Cardiac muscle cell (in vitro differentiated cells and primary cell): ENCODE results near the gene RBM20. TPM values are rescaled to one million over a fixed set of nuclear protein-coding genes. Genes with fewer than 3 reads are reported as not detected.
A peak's percentile ranks its signal among the peaks of the same experiment; 100 is the strongest.

Experiments
- DNase-seq, 2 donors: peaks; one replicate each; pipeline versions ENCODE4 v3.0.0 to v3.0.0-alpha.2; 2010 to 2017; ENCODE audit warnings: low read depth in 1 of 2, low spot score in 1 of 2
- H3K27ac ChIP-seq: fragments of 200-600 bp; sonication (generic); 2 replicates; pipeline ENCODE4 v1.5.1; 2016
- H3K27me3 ChIP-seq: fragments of 200-600 bp; sonication (generic); 2 replicates; pipeline ENCODE4 v1.6.0; 2016; ENCODE audit warnings: control low read depth
- H3K36me3 ChIP-seq: fragments of 200-600 bp; sonication (generic); 2 replicates; pipeline ENCODE4 v1.5.1; 2016; ENCODE audit warnings: control low read depth
- H3K4me1 ChIP-seq: fragments of 200-600 bp; sonication (generic); 2 replicates; pipeline ENCODE4 v1.8.1; 2017; ENCODE audit warnings: low read depth, mild to moderate bottlenecking, mixed run types
- H3K4me3 ChIP-seq: fragments of 200-600 bp; sonication (generic); 2 replicates; pipeline ENCODE4 v1.5.1; 2016; ENCODE audit warnings: mild to moderate bottlenecking
- H3K9me3 ChIP-seq: fragments of 200-600 bp; sonication (generic); 2 replicates; pipeline ENCODE4 v1.5.1; 2017; ENCODE audit warnings: low read depth, mild to moderate bottlenecking, control low read depth
- CTCF ChIP-seq: IDR thresholded peaks from 2 replicates; pipeline ENCODE4 v1.5.1; 2012; ENCODE audit warnings: low read depth, mild to moderate bottlenecking, low read length
- polyA plus RNA-seq: library from polyadenylated mRNA; unstranded; fragments of >200 nt; fragmentation: Nextera tagmentation; extraction: Ambion mirVana; gene quantifications from 2 replicates; pipeline ENCODE4 v1.2.1, GENCODE V29; 2016
- total RNA-seq: library from RNA; depleted of rRNA; stranded (reverse); fragments of >200 nt; gene quantifications from 2 replicates; pipeline ENCODE4 v1.2.3, GENCODE V29; 2016

RBM20 gene
- total and polyA plus RNA-seq, 2 experiments from 2014 or later = 19.2 to 28.5 TPM

DNA sequence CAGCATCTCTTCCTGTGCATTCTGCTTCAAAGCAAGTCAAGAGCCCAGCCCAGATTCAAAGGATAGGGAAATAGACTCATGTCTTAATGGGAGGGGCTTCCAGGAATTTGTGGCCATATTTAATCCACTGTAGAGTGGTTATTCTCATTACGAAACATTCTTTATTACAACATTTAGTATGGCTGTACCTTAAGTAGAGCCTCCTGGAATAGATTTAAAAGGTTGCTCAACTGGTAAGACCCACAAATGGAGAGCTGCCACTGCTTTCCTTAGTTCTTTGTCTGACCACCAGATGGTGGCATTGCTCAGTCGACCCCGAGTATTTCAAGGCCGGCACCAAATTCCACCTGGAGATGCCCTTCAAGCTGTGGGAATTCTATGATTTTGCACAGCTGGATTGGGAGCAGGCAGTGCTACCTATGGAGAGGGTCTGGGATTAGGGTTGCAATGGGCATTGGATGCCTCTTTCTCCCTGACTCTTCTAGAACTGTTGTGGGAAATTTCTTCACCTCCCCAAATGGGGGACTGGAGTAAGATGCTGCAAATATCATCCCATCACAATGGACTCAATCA is 102.2 kb downstream of the RBM20 start:
- no peaks in the 10 kb centered on the region for H3K27me3 ChIP-seq
- H3K36me3 ChIP-seq = no peaks in the 10 kb centered on the region
- no peak overlapping the region for H3K4me3 ChIP-seq
- peak; percentile 74 for TF ChIP-seq CTCF
- peak overlapping the region; percentile 39 for H3K27ac ChIP-seq
- H3K9me3 ChIP-seq = no peaks in the 10 kb centered on the region
- DNase-seq = peak; percentile 81 to 85
- H3K4me1 ChIP-seq = peaks cover 4% of the 10 kb centered on the region

DNA sequence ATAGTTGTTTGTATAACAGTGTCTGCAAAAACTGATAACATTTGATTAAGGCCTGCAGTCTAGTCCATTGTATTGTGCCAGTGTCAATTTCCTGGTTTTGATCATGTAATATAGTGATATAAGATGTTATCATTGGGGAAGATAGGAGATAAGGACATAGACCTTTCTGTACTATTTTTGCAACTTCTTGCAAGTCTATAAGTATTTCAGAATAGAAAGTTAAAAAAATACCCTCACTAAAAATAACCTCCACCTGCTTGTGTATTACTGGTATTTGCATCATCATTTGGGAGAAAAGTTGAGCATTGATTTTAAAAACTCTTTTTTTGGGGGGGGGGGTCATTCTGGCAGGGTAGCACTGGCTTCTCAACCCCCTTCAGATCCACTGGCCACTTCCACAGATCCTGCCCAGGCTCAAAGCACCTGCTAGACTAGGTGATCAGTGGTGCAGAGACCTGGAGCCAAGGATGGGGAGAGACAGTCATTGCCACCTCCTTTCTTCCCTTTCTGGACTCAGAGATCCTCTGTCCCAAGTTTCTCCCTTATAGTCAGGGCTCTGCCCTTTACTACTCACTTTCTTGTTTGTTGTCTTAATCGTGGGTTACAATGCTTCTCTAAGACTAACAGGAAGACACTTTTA is 103.0 kb downstream of the RBM20 start:
- H3K36me3 ChIP-seq = no peaks in the 10 kb centered on the region
- H3K27ac ChIP-seq = no peak overlapping the region
- H3K27me3 ChIP-seq = no peaks in the 10 kb centered on the region
- no peak for DNase-seq
- H3K4me3 ChIP-seq = no peak overlapping the region
- H3K9me3 ChIP-seq = no peaks in the 10 kb centered on the region
- no peak for TF ChIP-seq CTCF
- H3K4me1 ChIP-seq = peaks cover 4% of the 10 kb centered on the region

GRCh38 chr10:110747609-110748464 is 103.7 kb downstream of the RBM20 start:
- H3K27ac ChIP-seq = no peak overlapping the region
- TF ChIP-seq CTCF = no peak
- H3K27me3 ChIP-seq = no peaks in the 10 kb centered on the region
- H3K4me1 ChIP-seq = peaks cover 4% of the 10 kb centered on the region
- H3K4me3 ChIP-seq = no peak overlapping the region
- peak in 1 of 2 donors; percentile 54 for DNase-seq
- H3K9me3 ChIP-seq = no peaks in the 10 kb centered on the region
- no peaks in the 10 kb centered on the region for H3K36me3 ChIP-seq

- Histone ChIP-seq H3K4me3 (no peak overlapping the region), H3K27ac (no peak overlapping the region), H3K27me3 (no peaks in the 10 kb centered on the region), H3K36me3 (no peaks in the 10 kb centered on the region), H3K9me3 (no peaks in the 10 kb centered on the region), H3K4me1 (peaks cover 4% of the 10 kb centered on the region)
- no peak for TF ChIP-seq CTCF
- no peak for DNase-seq
Measured at GRCh38 chr10:110748970-110749369, 104.8 kb downstream of the RBM20 start.

DNA sequence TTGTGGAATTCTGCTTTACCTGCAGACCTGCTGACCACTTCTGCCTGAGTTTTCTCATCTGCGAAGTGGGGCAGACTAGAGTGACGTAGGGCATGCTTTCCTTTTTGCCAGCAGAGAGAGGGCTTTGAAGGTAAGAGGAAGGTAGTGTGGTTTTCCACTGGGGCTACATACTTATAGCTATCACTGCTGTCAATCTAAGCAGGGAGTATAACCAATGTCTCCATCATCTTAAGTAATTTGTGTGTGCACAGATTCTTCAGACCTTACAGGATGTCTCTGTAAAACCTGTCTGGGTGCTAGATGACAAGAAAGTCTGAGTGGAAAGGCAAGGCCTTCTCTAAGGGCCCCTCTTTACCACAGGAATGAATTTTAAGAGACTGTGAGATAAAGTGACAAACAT is 106.8 kb downstream of the RBM20 start:
- no peaks in the 10 kb centered on the region for H3K36me3 ChIP-seq
- no peaks in the 10 kb centered on the region for H3K4me1 ChIP-seq
- no peaks in the 10 kb centered on the region for H3K27me3 ChIP-seq
- no peak for DNase-seq
- H3K27ac ChIP-seq = no peak overlapping the region
- H3K9me3 ChIP-seq = no peaks in the 10 kb centered on the region
- no peak overlapping the region for H3K4me3 ChIP-seq
- no peak for TF ChIP-seq CTCF
